Lower leg skin (tissue), 4 donors: Measurements from ENCODE around the gene RRAD. TPM values are rescaled to one million over a fixed set of nuclear protein-coding genes. Genes with fewer than 3 reads are reported as not detected.

ENCODE experiments used
- DNase-seq, 2 donors: peaks; one replicate each; pipeline ENCODE4 v3.0.0-alpha.2; 2019; ENCODE audit warnings: low spot score in 2 of 2
- H3K4me3 ChIP-seq: fragments of 200-600 bp; sonication (generic); 2 replicates; pipeline ENCODE4 v1.5.1; 2017; ENCODE audit warnings: mild to moderate bottlenecking, low read depth; ENCODE audit not compliant: poor library complexity, severe bottlenecking
- CTCF ChIP-seq, 3 donors: fragments of 450-650 bp; IDR thresholded peaks; one replicate each; pipeline ENCODE4 v1.5.1; 2016; ENCODE audit warnings: antibody characterized with exemption in 3 of 3, mild to moderate bottlenecking in 3 of 3, moderate library complexity in 2 of 3
- POLR2A ChIP-seq, 2 donors: fragments of 450-650 bp; IDR thresholded peaks; one replicate each; pipeline ENCODE4 v1.6.1; 2016 to 2017; ENCODE audit warnings: antibody characterized with exemption in 2 of 2, mild to moderate bottlenecking in 1 of 2, moderate library complexity in 1 of 2
- WGBS, 2 donors: methylation state at CpG; one replicate each; pipeline ENCODE4 v1.1.5; 2018; 5-methylcytosine and 5-hydroxymethylcytosine counted together
- intact Hi-C: fragments of 100-400 bp; cut with DNase I; formaldehyde crosslinking; loops from one replicate; pipeline ENCODE4 v1.15.0; 2023; ENCODE audit warnings: low total_unique reads
- total RNA-seq, 4 donors: library from RNA; depleted of rRNA; stranded (reverse); fragments of >200 nt; gene quantifications; one replicate each; pipeline ENCODE4 v1.1.0, GENCODE V29; 2016

Gene RRAD
- total RNA-seq, 4 donors from 2014 or later, result 5.9 to 34.3 (median 17.4) TPM

DNA sequence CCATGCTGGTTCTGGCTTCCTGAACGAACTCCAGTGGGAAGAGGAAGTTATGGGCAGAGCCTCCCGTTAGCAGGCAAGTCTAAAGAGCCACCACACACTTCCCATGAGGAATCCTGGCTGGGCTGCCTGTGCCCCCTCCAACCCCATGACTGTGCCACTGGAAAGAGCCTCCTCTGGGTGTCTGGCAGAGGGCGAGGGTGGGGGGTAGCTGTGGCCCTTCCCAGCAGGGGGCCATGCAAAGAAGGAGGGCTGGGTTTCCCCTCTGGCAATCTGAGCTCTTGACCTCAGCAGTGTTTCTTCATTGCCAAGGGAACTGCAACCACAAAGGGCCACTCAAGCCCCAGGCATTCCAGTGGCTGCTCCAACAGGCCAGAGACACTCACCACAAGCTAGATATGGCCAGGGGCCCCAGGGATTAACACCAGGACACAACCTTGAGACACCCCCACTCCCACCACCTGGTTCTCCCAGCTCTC, 1.7 kb upstream of the RRAD start:
- DNase-seq, result no peak
- WGBS, 2 donors, result 52 to 63% methylated on average over 2 to 3 of the region's 3 CpGs
- intact Hi-C loops, result no loop called here

GRCh38 chr16:66926171-66926947, 1.0 kb upstream of the RRAD start:
- no peak overlapping the region for H3K4me3 ChIP-seq
- intact Hi-C loops, result no loop called here
- no peak for DNase-seq
- no peak for TF ChIP-seq CTCF (IDR thresholded peaks at IDR 0.05)
- TF ChIP-seq POLR2A (IDR thresholded peaks at IDR 0.05), result no peak
- WGBS, 2 donors, result 54 to 72% methylated on average over 5 of the region's 5 CpGs

More for the DNA sequence above, 1.7 kb upstream of the RRAD start:
- H3K4me3 ChIP-seq, result no peak overlapping the region
- TF ChIP-seq CTCF (IDR thresholded peaks at IDR 0.05) (no peak), POLR2A (IDR thresholded peaks at IDR 0.05) (no peak)

DNA sequence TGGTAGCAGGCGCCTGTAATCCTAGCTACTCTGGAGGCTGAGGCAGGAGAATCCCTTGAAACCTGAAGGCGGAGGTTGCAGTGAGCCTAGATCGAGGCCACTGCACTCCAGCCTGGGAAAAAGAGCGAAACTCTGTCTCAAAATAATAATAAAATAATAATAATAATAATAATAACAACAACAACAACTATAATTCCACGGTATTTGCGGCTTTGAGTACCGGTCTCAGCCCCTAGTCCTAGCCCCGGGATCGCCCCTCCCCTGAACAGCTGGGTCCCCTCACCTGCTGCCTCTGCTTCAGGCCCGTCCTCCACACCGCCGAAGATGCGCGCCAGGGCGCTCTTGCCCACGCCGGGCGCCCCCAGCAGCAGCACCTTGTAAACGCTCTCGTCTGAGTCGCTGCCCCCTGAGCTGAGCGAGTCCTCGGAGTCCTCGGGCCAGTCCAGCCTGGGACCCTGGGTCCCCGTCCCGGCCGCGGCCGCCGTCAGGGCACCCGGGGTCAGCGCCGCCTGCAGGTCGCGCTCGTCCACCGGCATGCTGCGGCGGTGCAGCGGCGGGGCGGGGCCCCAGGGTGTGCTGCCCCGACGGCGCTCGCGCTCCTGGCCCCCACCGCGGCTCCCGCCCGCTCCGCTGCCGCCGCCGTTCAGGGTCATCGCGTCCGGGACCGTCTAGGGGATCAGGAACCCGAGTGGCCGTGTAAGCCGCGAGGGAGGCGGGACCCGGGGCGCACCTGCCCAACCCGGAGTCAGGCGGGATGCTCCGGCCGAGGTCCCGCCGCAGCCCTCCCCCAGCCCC, 611 bp downstream of the RRAD start:
- 19 to 24% methylated on average over 21 to 26 of the region's 72 CpGs for WGBS, 2 donors
- no peak for DNase-seq
- no peak for TF ChIP-seq CTCF (IDR thresholded peaks at IDR 0.05)
- no peak for TF ChIP-seq POLR2A (IDR thresholded peaks at IDR 0.05)
- H3K4me3 ChIP-seq, result no peak overlapping the region
- intact Hi-C loops, result no loop called here

GRCh38 chr16:66923866-66924265, 1.5 kb downstream of the RRAD start:
- intact Hi-C loops, result no loop called here
- TF ChIP-seq CTCF (IDR thresholded peaks at IDR 0.05) (no peak), POLR2A (IDR thresholded peaks at IDR 0.05) (no peak)
- H3K4me3 ChIP-seq, result no peak overlapping the region
- WGBS, 2 donors, result 38 to 45% methylated on average over 3 of the region's 3 CpGs
- DNase-seq, result no peak

GRCh38 chr16:66923247-66923731, 2.0 kb downstream of the RRAD start:
- no peak overlapping the region for H3K4me3 ChIP-seq
- DNase-seq, result no peak
- 60 to 72% methylated on average over 18 of the region's 18 CpGs for WGBS, 2 donors
- TF ChIP-seq CTCF (IDR thresholded peaks at IDR 0.05), result no peak
- intact Hi-C loops, result no loop called here
